HCT116 (cell line): ENCODE results near the gene UBE4A. TPM values are rescaled to one million over a fixed set of nuclear protein-coding genes. Genes with fewer than 3 reads are reported as not detected.

ENCODE experiments used
- ATAC-seq: fragments of 200-7000 bp; cut with Tn5 transposase; 2 replicates; pipeline ENCODE4 v1.9.1; 2020; ENCODE audit warnings: mild to moderate bottlenecking, moderate library complexity
- BruUV-seq: library from RNA; stranded (reverse); fragments of 400-500 nt; replicated peaks from 2 replicates; lab custom pipeline; 2021; lab: Mats Ljungman, UMichigan
- CTCF ChIA-PET: fragments of 300-600 bp; sonication (Branson Sonifier 250); formaldehyde crosslinking; loops from one replicate; lab custom pipeline; 2021; ENCODE audit warnings: antibody characterized with exemption; lab: Charles Lee
- POLR2A ChIA-PET: fragments of 300-600, 350-600 bp; sonication (Branson Sonifier 250); formaldehyde crosslinking; loops from one replicate; lab custom pipeline; 2021; ENCODE audit warnings: antibody characterized with exemption; lab: Charles Lee
- RAD21 ChIA-PET, 2 experiments: fragments of 300-600 bp; sonication (Branson Sonifier 250); formaldehyde crosslinking; loops; one replicate each; lab custom pipeline; 2023; ENCODE audit warnings: low total read pairs in 2 of 2; ENCODE audit not compliant: uncharacterized antibody in 2 of 2, unreplicated experiment in 2 of 2, low non-redundant PET in 1 of 2; lab: Charles Lee
- DNase-seq: peaks from one replicate; pipeline ENCODE4 v3.0.0-alpha.2; 2010; ENCODE audit warnings: low read depth, low spot score
- H2AFZ ChIP-seq: fragments of 200-600 bp; shearing (Covaris generic), sonication (generic); 2 replicates; pipeline ENCODE4 v1.6.1; 2017; ENCODE audit warnings: low read depth, mixed run types, mixed read lengths, antibody characterized with exemption, low read length; ENCODE audit not compliant: poor library complexity, severe bottlenecking
- H3K27ac ChIP-seq: 2 replicates; pipeline ENCODE4 v1.5.1; 2012; ENCODE audit warnings: low read depth, low read length
- H3K27me3 ChIP-seq: fragments of 200-600 bp; sonication (generic); 2 replicates; pipeline ENCODE4 v1.6.1; 2016; ENCODE audit warnings: mixed run types, low read length, mixed read lengths; ENCODE audit not compliant: insufficient read depth
- H3K36me3 ChIP-seq, 2 experiments: fragments of 200-500 bp in 1 of 2; fragments of 200-600 bp in 1 of 2; sonication (Bioruptor generic) in 1 of 2; sonication (generic) in 1 of 2; 2 replicates each; pipeline versions ENCODE4 v1.5.1 to v1.6.1; 2014 to 2016; ENCODE audit warnings: low read length in 2 of 2, inconsistent platforms in 1 of 2, mixed read lengths in 1 of 2, mixed run types in 1 of 2; ENCODE audit not compliant: insufficient read depth in 2 of 2, control insufficient read depth in 1 of 2
- H3K4me1 ChIP-seq, 2 experiments: fragments of 200-600 bp in 1 of 2; sonication (generic) in 1 of 2; 2 replicates each; pipeline versions ENCODE4 v1.5.1 to v1.6.1; 2012 to 2017; ENCODE audit warnings: low read length in 2 of 2, inconsistent platforms in 1 of 2, mild to moderate bottlenecking in 1 of 2, mixed read lengths in 1 of 2, mixed run types in 1 of 2, moderate library complexity in 1 of 2; ENCODE audit not compliant: insufficient read depth in 2 of 2, control insufficient read depth in 1 of 2
- H3K4me2 ChIP-seq: fragments of 200-600 bp; sonication (generic); 2 replicates; pipeline ENCODE4 v1.6.1; 2017; ENCODE audit warnings: mixed run types, low read length, mixed read lengths
- H3K4me3 ChIP-seq, 2 experiments: fragments of 200-600 bp in 1 of 2; sonication (generic) in 1 of 2; replicated peaks in 1 of 2; 2 replicates each; pipeline ENCODE4 v1.5.1; 2011 to 2016; ENCODE audit warnings: low read length in 2 of 2, control low read depth in 1 of 2, low read depth in 1 of 2, mild to moderate bottlenecking in 1 of 2, mixed read lengths in 1 of 2, mixed run types in 1 of 2
- H3K79me2 ChIP-seq: fragments of 200-600 bp; sonication (generic); 2 replicates; pipeline ENCODE4 v1.6.1; 2017; ENCODE audit warnings: mild to moderate bottlenecking, mixed run types, low read length, moderate library complexity, mixed read lengths; ENCODE audit not compliant: insufficient read depth
- H3K9ac ChIP-seq: fragments of 200-600 bp; sonication (generic); 2 replicates; pipeline ENCODE4 v1.6.1; 2016; ENCODE audit warnings: low read length, mixed read lengths
- H3K9me2 ChIP-seq: fragments of 200-600 bp; sonication (generic), shearing (Covaris generic); 2 replicates; pipeline ENCODE4 v1.6.1; 2017; ENCODE audit warnings: mixed run types, mild to moderate bottlenecking, moderate library complexity; ENCODE audit not compliant: insufficient read depth
- H3K9me3 ChIP-seq, 2 experiments: fragments of 200-500 bp in 1 of 2; fragments of 200-600 bp in 1 of 2; sonication (Bioruptor generic) in 1 of 2; sonication (generic) in 1 of 2; 2 replicates each; pipeline ENCODE4 v1.6.1; 2014 to 2017; ENCODE audit warnings: low read length in 2 of 2, mixed read lengths in 2 of 2, inconsistent platforms in 1 of 2, low read depth in 1 of 2, mild to moderate bottlenecking in 1 of 2, mixed run types in 1 of 2, moderate library complexity in 1 of 2; ENCODE audit not compliant: control insufficient read depth in 1 of 2, insufficient read depth in 1 of 2
- H4K20me1 ChIP-seq: fragments of 200-600 bp; sonication (generic), shearing (Covaris generic); 2 replicates; pipeline ENCODE4 v1.6.1; 2017; ENCODE audit warnings: mixed run types, mild to moderate bottlenecking, moderate library complexity; ENCODE audit not compliant: insufficient read depth
- CBX3 ChIP-seq: IDR thresholded peaks from 2 replicates; pipeline ENCODE4 v1.6.1; 2012; ENCODE audit warnings: low read depth
- CEBPB ChIP-seq: IDR thresholded peaks from 2 replicates; pipeline ENCODE4 v1.6.1; 2012; ENCODE audit warnings: low read depth
- EGR1 ChIP-seq: IDR thresholded peaks from 2 replicates; pipeline ENCODE4 v1.6.1; 2012; ENCODE audit warnings: low read depth
- EZH2 ChIP-seq: fragments of 200-600 bp; sonication (generic); IDR thresholded peaks from 2 replicates; pipeline ENCODE4 v1.6.1; 2017; ENCODE audit warnings: antibody characterized with exemption, mixed run types
- FOSL1 ChIP-seq: IDR thresholded peaks from 2 replicates; pipeline ENCODE4 v1.6.1; 2012; ENCODE audit warnings: low read depth
- JUND ChIP-seq: IDR thresholded peaks from 2 replicates; pipeline ENCODE4 v1.6.1; 2012
- MAX ChIP-seq: IDR thresholded peaks from 2 replicates; pipeline ENCODE4 v1.6.1; 2012
- SIN3A ChIP-seq: IDR thresholded peaks from 2 replicates; pipeline ENCODE4 v1.6.1; 2012; ENCODE audit warnings: low read depth
- SP1 ChIP-seq: IDR thresholded peaks from 2 replicates; pipeline ENCODE4 v1.6.1; 2012; ENCODE audit warnings: low read depth
- SRF ChIP-seq: IDR thresholded peaks from 2 replicates; pipeline ENCODE4 v1.6.1; 2012; ENCODE audit warnings: low read depth
- TCF7L2 ChIP-seq: IDR thresholded peaks from 2 replicates; pipeline ENCODE4 v1.7.0; 2011; ENCODE audit warnings: borderline replicate concordance, inconsistent platforms; ENCODE audit not compliant: insufficient read depth, insufficient read length; ENCODE audit errors: extremely low read depth
- YY1 ChIP-seq: IDR thresholded peaks from 2 replicates; pipeline ENCODE4 v1.6.1; 2011; ENCODE audit warnings: low read length, low read depth, moderate library complexity, mild to moderate bottlenecking; ENCODE audit not compliant: insufficient replicate concordance; ENCODE audit errors: extremely low read depth
- ZFX ChIP-seq: fragments of 450-650 bp; IDR thresholded peaks from 2 replicates; pipeline ENCODE4 v1.6.1; 2017
- intact Hi-C: fragments of 100-400 bp; cut with micrococcal nuclease; formaldehyde crosslinking; loops from 2 replicates; pipeline ENCODE4 v1.10.0; 2022
- total RNA-seq: library from RNA; stranded (reverse); gene quantifications from one replicate; pipeline ENCODE4 v1.2.1, GENCODE V29; 2021; ENCODE audit not compliant: unreplicated experiment

The UBE4A gene
- total RNA-seq, 1 experiment from 2014 or later, result 49.9 TPM

GRCh38 chr11:118437208-118438125 lies 78.1 kb downstream of the UBE4A start:
- ChIA-PET CTCF (no interaction called here), POLR2A (no interaction called here), RAD21 (no interaction called here)
- H3K4me3 ChIP-seq, result peak overlapping the region; percentile 69 to 83
- H3K9me3 ChIP-seq, result no peaks in the 10 kb centered on the region
- BruUV-seq, result TSS peak; percentile 28
- DNase-seq (no peak), ATAC-seq (peak; percentile 14; the same call in 1 of the 2 replicates)
- TF ChIP-seq JUND, result no peak
- no peak for TF ChIP-seq YY1
- TF ChIP-seq SIN3A, result no peak
- no peak for TF ChIP-seq TCF7L2
- TF ChIP-seq EZH2, result no peak
- TF ChIP-seq SP1, result no peak
- TF ChIP-seq CEBPB, result no peak
- no peak for TF ChIP-seq EGR1
- no peak for TF ChIP-seq SRF
- TF ChIP-seq FOSL1, result no peak
- no peak for TF ChIP-seq CBX3
- no peak for TF ChIP-seq MAX
- TF ChIP-seq ZFX, result no peak
- H3K27ac ChIP-seq, result peak overlapping the region; percentile 81
- no peaks in the 10 kb centered on the region for H3K9me2 ChIP-seq
- peaks cover 16 to 36% of the 10 kb centered on the region in 2 experiments for H3K4me1 ChIP-seq
- H3K4me2 ChIP-seq, result peak overlapping the region; percentile 92
- H3K36me3 ChIP-seq, result no peaks in the 10 kb centered on the region
- H2AFZ ChIP-seq, result no peak overlapping the region
- H3K9ac ChIP-seq, result peak overlapping the region; percentile 79
- intact Hi-C loops, result no loop called here
- H3K27me3 ChIP-seq, result no peaks in the 10 kb centered on the region
- H3K79me2 ChIP-seq, result peaks cover 59% of the 10 kb centered on the region
- peaks cover 22% of the 10 kb centered on the region for H4K20me1 ChIP-seq
